PFSK-1 (cell line): ENCODE measurements around the gene TPX2.

Source experiments
- FOXP2 ChIP-seq: optimal IDR thresholded peaks from 2 replicates; pipeline ENCODE3; 2011; ENCODE audit warnings: borderline replicate concordance, control low read depth, inconsistent platforms; ENCODE audit not compliant: insufficient read depth; ENCODE audit errors: extremely low read length, extremely low read depth
- POLR2AphosphoS5 ChIP-seq: IDR thresholded peaks from 2 replicates; pipeline ENCODE4 v1.6.1; 2012; ENCODE audit warnings: low read depth, mild to moderate bottlenecking, control low read depth, low read length, moderate library complexity
- REST ChIP-seq, 2 experiments: IDR thresholded peaks; 2 replicates each; pipeline versions ENCODE4 v1.6.1 to v1.8.0; 2011 to 2012; ENCODE audit warnings: low read depth in 2 of 2, low read length in 2 of 2, control low read depth in 1 of 2, inconsistent platforms in 1 of 2, mild to moderate bottlenecking in 1 of 2, moderate library complexity in 1 of 2; ENCODE audit not compliant: insufficient read depth in 1 of 2
- SIN3A ChIP-seq: IDR thresholded peaks from 2 replicates; pipeline ENCODE4 v1.6.1; 2012; ENCODE audit warnings: mild to moderate bottlenecking, low read length, moderate library complexity, borderline replicate concordance; ENCODE audit not compliant: insufficient read depth
- TAF1 ChIP-seq: IDR thresholded peaks from 2 replicates; pipeline ENCODE4 v1.6.1; 2012; ENCODE audit warnings: low read length, control low read depth, borderline replicate concordance; ENCODE audit not compliant: insufficient read depth

The TPX2 gene

GRCh38 chr20:31698803-31699718 lies 40.0 kb upstream of the TPX2 start:
- peak; percentile 72; the same call in 1 of the 2 replicates for TF ChIP-seq SIN3A
- TF ChIP-seq FOXP2, result no peak

GRCh38 chr20:31699801-31700728 lies 39.0 kb upstream of the TPX2 start:
- TF ChIP-seq TAF1 (no peak), FOXP2 (no peak), SIN3A (no peak), POLR2AphosphoS5 (no peak), REST (IDR thresholded peaks at IDR 0.05; ENCODE audit: insufficient read depth in 1 of 2, low read depth in 2 of 2, low read length in 2 of 2) (no peak)

GRCh38 chr20:31700747-31701146 lies 38.3 kb upstream of the TPX2 start:
- TF ChIP-seq FOXP2 (no peak), TAF1 (no peak), REST (IDR thresholded peaks at IDR 0.05; ENCODE audit: insufficient read depth in 1 of 2, low read depth in 2 of 2, low read length in 2 of 2) (no peak), SIN3A (no peak), POLR2AphosphoS5 (no peak)

- no peak for TF ChIP-seq REST (IDR thresholded peaks at IDR 0.05; ENCODE audit: insufficient read depth in 1 of 2, low read depth in 2 of 2, low read length in 2 of 2)
- no peak for TF ChIP-seq TAF1
- no peak for TF ChIP-seq FOXP2
- TF ChIP-seq SIN3A, result no peak
- no peak for TF ChIP-seq POLR2AphosphoS5
These were observed 37.5 kb upstream of the TPX2 start for GRCh38 chr20:31701591-31701990.

DNA sequence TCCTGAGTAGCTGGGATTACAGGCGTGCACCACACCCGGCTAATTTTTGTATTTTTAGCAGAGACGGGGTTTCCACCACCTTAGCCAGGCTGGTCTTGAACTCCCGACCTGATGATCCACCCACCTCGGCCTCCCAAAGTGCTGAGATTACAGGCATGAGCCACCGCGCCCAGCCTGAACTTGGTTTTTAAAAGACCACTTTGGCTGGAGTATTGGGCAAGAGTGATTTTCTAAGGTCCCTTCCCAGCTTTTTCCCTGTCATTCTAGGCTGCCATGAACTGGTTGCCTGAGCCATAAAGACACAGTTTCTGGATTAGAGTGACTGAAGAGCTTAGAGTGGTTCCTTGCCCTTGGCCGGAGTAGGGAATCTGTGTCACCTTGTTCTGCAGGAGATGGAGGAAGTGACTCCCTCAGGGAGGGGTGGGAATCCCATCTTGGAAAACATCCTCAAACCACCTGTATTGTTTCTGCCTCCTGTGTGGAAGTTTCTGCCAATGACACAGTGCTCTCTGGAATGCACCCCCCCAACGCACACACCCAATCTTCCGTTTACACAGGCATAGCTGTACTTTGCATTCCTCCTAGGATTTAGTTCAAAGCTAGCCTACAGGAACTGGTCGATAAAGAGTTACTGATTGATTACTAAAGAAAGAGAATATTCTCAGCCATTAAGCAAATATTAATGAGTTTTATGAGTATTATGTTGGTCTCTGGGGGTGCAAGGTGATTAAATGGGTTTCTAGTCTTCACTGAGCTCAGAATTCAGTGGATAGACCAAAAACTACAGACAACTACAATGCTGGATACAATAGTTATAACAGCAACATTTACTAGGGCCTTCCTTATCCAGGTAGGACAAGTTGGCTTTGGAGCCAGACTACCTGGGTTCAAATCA lies 34.6 kb upstream of the TPX2 start:
- no peak for TF ChIP-seq TAF1
- no peak for TF ChIP-seq REST (IDR thresholded peaks at IDR 0.05; ENCODE audit: insufficient read depth in 1 of 2, low read depth in 2 of 2, low read length in 2 of 2)
- TF ChIP-seq FOXP2, result no peak
- no peak for TF ChIP-seq SIN3A
- no peak for TF ChIP-seq POLR2AphosphoS5
